NCI-H748 (cell line): ENCODE measurements around the gene SIX2.
"Not testable (repeated sequence)": the region's sequence is repeated elsewhere in the genome, so short reads cannot be mapped to it uniquely, and the experiment has no call there.

Experiments
- DNase-seq: peaks from one replicate; lab custom pipeline; 2025; ENCODE audit not compliant: unreplicated experiment; lab: John Stamatoyannopoulos, UW

SIX2 gene

DNA sequence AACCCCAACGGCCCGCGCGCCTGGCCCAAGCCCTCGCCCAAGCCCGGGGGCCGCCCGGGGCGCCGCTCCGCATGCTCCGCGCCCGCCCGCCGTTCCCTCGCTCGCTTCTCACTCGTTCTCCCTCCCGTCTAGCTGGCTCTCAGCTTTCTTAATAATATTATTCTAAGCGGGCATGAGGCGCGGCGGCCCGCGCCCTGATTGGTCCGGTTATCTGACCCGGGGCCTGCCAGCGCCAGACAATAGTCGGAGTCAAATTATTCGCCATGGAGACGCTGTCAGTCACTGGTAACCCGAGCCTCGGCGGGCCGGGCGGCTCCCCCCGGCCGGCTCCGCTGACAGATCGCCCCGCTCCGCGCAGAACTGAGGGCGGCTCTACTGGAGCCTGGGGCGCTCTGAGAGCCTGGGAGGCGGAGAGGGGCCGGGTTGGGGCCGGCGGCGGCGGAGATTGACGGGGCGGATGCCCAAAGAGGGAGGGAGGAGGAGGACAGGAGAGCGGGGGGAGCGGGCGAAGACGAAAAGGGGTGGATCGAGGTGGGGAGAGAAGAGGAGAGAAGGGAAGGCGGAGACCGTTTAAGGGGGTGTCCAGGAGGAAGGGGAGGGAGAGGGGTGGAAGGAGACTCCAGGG is at the start of gene SIX2:
SIX2 (minus strand) TSS at position 150 of the 625 bp plus-strand sequence. CDS start 342 bp downstream, outside the sequence.
- DNase-seq: peak; percentile 98

DNA sequence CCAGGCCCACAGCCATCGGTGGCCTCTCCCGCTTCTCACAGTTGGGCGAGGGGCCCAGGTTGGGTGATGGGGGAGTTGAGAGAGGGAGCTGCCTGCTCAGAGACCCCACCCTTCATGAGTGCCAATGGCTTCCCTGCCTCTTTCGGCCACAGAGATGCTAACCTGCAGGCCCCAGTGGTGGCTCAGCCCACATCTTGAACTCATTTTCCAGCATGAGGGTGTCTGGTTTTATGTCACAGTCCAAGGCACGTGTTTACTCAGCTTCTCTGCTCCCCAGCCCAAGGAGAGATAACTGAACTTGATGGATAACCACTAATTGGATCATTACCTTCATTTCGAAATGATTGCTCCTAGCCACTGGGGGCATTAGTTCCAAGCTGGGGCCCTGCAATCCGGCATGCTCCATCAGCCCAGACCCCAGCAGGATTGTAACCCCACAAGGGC is 45.9 kb upstream of the SIX2 start:
- no peak for DNase-seq

DNA sequence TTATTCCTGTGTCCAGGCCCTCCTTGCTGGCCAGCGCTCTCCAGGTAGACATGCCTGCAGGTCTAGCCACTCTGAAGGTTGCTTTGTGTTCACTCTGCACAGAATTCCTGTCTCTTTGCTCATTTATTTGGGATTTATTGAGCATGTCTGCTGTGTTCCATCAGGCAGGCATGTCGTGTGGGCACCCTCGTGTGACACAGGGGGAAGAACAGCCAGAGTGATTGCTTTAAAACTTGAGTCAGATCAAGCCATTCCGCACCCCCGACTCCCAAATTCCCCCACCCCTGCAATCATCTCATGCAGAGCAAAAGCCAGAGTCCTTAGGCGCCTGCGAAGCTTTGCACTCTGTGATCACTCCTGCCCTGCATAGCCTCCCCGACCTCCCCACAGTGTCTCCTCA is 44.7 kb upstream of the SIX2 start:
- DNase-seq: no peak

DNA sequence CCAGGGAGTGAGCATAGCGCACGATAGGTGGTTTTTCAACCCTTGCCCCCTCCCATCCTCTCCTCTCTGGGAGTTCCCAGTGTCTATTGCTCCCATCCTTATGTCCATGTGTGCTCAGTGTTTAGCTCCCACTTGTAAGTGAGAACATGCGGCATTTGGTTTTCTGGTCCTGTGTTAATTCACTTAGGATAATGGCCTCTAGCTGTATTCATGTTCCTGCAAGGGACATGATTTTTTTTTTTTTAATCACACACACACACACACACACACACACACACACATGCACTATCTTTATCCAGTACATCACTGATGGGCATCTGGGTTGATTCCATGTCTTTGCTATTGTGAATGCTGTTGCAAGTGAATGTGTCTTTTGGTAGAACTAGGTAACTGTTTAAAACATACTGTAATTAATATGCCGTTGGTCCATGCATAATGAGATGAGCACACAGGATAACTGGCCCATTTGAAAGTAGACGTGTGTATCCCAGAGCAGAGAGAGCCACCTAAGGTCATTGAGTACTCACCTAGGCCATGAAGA is 43.2 kb upstream of the SIX2 start:
- DNase-seq: no peak

DNA sequence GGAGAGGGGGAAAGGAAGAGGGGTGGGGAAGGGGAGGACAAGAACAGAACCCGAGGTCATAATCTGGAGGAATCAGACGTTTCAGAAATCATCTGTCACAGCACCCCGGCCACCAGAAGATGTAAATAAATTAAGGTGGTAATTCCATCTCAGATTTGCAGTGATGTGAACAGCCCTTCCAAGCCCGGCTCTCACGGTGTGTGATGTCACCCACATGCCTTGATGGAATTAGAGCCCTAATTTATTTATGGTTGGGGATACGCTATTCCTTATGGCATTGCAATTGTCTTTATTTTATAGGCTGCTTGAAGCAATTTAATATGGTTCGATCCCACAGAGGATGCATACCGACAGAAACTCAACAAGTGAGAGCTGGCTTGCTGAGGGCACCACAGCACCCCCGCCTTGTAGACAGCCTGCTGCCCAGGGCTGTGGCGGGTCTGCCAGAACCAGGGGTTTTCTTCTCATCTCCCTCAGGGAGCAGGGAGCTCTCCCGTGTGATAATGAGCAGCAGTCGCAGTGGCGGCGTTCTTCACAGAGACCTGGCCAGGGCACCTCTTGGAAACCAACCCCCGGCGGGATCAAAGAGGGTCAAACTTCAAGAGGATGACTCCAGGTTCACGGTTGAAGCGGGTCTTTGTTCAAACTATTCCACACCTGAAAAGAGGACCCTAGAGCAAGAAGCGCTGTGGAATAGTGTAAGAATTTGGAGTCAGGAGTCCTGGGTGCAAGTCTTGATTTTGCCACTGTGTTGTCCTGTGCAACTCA is 40.5 kb upstream of the SIX2 start:
- DNase-seq: no peak

DNA sequence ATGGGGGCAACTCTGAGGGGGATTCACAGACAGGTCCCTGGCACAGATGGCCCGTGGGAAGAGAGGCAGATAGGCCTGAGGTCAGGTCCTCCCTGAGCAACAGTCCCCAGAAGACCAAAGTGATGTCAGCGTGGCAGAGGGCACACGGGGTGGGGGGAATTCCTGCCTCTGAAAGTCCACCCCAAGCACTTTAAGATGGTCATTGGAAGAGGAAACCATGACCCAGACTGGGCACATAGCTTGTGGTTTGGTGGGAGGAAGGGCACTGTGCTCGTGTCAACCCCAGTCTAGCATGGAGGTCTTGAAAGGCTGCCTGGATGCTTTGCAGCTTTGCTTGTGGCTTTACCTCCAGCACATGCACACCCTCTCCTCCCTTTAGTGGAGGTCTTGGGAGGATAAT is 38.0 kb upstream of the SIX2 start:
- DNase-seq: no peak

DNA sequence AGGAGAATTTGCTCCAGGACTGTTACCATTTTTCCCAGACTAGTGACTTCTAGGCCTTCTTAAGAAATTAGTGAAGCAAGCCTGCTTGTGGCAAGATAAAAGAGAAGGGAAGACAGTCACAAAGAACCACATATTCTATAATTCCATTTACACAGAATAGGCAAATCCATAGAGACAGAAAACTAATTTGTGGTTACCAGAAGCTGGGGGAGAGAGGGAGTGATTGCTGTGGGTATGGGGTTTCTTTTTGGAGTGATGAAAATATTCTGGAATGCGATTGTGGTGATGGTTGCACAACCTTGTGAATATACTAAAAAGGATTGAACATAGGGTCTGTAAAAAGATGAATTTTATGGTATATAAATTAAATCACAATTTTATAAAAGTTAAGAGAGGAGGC is 37.5 kb upstream of the SIX2 start:
- DNase-seq: no peak

DNA sequence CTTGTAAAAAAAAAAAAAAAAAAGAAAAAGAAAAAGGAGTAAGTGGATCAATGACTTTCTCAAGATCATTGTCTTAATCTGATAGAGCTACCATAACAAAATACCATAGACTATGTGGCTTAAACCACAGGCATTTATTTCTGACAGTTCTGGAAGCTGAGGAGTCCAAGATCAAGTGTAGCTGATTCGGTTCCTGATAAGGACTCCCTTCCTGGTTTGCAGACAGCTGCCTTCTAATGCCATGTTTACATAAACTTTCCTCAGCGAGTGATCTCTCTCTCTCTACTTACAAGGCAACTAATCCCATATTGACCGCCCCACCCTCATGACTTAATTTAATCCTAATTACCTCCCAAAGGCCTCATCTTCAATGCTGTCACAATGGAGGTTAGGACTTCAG is 36.5 kb upstream of the SIX2 start:
- DNase-seq: no peak

DNA sequence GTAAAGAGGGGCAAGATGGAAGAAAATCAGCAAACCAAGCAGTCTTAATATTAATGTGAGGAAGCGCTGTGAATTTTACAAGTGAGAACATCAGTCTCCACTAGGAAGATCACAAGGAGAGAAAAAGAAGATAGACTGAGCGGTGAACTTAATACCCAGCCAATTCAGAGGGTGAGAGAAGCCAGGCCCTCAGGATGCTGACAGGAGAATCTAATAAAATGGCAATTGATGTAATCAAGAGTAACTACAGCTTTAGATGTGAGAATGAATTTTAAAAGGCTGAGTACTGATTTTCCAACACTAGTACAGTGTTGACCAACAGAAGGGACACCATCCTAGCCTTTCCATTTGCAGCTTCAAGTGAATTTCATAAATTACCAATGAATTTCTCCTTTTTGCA is 35.7 kb upstream of the SIX2 start:
- no peak for DNase-seq

DNA sequence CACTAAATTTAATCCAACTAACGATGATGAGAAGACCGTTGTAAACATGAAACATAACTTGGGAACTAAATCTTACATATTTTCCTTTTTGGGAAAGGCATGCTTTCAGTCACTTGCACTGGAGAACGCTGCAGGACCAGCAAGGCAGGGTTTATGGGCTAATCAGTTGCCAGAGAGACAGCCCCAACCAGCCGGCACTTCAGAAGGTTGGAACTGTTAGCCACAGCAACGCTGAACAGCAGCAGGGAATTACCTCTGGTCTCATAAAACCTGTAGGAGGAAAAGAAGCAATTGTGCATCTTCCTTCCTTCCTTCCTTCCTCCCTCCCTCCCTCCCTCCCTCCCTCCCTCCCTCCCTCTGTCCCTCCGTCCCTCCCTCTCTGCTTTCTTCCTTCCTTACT is 33.9 kb upstream of the SIX2 start:
- DNase-seq: no peak

DNA sequence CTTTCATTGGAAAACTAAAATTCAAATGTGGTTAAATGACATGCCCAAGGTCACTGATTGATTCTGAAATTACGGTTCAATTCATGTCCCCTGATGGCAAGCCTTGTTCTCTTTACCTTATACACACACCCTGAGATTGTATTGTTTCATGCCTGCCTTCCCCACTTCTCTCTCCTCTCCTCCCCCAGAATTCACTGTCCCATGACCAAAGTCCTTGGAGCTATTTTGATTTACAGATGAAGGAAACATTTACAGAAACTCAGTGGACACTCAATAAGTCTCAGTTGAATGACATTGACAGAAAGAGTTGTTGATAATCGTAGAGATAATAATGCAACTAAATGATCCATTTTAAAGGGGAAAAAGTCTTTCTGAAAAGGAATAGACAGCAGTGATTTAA is 33.1 kb upstream of the SIX2 start:
- DNase-seq: no peak

DNA sequence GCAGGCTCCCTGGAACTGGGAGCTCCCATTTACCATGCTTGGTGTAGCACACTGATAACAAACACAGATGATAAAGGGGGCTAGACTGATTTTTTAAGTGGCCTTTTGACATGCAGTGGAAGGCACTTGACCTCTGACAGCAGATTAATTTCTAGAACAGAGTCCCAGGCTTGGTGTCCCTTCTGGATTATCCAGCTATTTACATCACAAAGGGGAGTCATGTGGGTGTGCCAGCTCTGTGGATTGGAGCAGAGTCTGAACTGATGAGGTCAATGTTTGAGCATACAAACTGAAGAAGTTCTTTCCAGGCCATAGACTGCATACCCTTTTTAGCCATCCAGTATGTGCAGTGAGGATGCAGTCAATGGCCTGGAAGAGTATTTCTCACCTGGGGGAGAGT is 31.5 kb upstream of the SIX2 start:
- peak; percentile 50 for DNase-seq

DNA sequence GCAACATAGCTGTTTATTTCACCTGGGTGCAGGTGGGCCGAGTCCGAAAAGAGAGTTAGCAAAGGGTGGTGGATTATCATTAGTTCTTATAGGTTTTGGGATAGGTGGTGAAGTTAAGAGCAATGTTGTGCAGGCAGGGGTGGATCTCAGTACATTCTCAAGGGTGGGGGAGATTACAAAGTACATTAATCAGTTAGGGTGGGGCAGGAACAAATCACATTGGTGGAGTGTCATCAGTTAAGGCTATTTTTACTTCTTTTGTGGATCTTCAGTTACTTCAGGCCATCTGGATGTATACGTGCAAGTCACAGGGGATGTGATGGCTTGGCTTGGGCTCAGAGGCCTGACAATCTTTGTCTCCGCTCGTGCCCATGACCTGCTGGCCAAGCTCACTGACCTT is 30.6 kb upstream of the SIX2 start:
- not testable (repeated sequence) for DNase-seq

DNA sequence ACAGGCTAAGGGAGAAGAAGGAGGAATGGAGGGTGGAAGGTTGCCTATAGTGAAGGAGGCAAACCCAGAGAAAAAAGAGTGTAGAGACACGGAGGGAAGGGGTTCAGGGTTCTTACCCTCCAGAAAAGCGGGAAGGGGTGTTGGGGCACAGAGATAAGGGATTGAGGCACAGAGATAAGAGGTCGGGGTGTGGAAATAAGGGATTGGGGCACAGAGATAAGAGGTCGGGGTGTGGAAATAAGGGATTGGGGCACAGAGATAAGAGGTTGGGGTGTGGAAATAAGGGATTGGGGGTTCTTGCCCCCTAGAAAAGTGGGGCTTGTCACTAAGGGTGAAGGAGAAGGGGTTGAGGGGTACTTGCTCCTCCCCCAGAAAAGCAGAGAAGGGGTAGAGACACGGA is 29.6 kb upstream of the SIX2 start:
- DNase-seq: not testable (repeated sequence)

DNA sequence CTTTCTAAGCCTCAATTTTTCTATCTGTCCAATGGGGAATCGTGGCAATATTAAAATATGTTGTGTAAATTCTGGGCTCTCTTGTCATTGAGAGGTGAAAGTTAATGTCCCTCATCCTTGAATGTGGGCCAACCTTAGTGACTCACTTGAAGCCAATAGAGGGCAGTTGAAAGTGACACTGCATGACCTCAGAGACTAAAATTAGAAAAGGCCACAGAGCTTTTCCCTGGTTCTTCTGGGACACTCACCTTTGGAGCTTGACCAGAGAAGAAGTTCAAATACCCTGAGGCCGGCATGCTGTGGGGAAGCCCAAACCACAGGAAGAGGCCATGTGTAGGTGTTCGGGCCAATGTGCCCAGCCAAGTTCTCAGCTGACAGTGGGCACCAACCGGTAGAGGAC is 24.1 kb upstream of the SIX2 start:
- no peak for DNase-seq

DNA sequence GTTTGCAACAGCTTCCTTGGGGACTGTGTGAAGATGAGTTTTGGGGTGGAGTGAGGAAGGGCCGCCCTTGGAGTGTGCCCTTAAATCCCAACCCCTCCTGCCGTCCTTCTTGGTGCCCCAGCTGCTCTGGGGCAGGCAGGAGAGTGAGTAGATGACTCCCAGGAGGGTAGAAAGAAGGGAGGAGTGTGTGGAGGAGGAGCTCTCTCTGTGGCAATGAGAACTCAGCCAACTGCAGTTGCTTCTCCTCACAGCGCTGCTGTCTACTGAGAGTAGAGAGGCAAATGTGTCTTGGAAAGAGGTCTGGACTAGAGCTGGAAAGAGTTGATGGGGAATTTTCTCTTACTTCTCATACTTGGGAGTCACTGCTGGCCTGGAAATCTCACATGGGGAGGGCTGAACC is 21.8 kb upstream of the SIX2 start:
- DNase-seq: no peak

DNA sequence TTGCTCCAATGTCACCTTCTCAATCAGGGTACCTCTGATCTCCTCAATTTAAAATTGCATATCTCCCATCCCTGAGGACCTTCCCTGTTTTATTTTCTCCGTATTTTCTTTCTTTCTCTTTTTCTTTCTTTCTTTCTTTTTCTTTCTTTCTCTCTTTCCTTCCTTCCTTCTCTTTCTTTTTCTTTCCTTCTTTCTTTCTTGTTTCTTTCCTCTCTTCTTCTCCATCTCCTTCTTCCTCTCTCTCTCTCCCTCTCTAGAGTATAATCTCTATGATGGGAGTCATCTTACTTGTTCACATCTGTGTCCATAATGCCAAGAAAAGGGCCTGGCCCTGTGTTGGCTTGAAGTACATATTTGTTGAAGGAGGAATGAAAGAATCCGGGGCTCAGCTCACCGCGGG is 21.3 kb upstream of the SIX2 start:
- DNase-seq: no peak

DNA sequence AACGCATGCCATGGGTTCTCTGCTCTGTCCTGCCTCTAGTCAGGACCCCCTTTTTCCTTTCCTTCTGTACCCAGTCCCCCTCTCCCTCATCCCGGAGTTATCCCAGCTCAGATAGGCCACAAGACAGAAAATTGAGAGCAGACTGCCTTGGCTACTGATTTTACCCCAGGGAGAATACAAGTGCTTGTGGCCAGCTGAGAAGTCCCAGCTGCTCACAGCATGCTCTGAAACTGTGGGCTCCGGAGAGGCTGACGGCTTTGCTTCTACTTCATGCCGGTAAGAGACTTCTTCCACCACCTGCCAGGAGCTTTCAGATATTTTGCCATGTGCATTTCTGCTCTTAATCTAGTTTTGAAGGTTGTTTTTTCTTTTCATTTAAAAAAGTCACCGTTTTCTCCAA is 20.0 kb upstream of the SIX2 start:
- DNase-seq: no peak

DNA sequence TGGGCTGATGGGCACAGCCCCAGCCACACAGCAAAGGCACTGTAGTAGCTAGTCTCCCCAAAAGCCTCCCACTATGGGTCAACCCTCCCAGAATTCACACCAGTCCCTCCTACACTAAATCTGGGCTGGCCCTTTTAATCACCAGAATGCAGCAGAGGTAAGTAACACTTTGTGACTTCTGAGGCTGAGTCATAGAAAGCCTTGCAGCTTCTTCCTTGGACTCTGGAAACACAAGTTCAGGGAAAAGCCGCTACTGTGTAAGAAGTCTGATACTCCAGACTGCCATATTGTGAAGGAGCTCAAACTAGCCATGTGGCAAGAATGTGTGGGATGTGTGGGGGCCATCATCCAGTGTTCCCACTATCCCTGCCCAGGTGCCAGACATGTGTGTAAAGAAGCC is 19.0 kb upstream of the SIX2 start:
- no peak for DNase-seq

DNA sequence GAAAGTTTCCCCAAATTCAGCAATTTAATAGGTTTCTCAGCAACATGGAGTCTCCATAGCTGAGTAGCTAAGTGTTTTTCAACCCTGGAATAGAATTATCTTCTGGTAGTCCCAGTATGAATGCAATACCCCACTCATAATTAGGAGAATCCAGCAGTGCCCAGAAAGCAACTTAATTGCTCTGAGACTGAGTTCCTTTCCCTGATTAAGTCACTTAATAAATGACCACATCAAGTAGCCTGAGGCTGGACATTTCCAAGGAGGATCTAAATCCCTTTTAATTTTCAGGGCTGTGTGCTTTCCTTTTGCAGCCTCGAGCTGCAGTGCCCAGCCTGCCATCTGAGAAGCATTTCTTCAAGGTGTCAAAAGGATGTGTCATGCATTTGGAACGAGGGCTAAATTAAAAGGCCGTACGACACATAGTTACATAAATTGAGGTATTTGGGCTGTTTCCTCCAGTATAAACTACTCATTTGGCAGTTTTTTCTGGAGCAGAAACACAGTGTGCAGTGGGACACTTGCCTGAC is 17.7 kb upstream of the SIX2 start:
- DNase-seq: no peak

DNA sequence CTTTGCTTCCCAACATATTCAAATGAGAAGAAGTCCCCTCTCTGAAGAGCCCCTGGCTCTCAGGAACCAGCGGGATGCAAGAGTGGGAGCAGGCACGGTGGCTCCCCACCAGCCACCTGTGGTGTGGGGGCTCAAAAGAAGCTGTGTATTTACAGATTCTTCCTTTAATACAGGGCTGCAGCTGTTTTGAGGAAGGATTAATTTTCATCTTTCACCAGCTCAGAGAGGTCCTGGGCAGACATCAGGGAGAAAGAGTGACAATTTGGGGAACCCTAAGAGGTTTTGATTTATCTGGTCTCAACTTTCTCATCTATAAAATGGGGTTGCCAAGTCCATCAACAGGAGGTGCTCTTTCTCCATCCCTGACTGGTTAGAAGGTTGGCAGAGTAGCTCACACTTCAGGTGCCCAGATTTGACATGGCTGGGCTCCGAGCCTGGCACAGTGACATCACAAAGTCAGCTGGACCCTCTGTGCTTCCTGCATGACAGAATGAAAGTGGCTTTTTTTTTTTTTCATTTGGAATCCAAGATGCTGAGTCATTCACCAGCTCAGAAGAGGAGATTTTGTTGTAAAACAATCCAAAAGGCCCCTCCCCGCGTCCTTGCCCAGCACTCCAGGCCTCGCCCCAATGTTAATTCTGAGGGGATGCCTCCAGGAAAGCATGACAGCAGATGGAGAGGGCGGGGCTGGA is 15.5 kb upstream of the SIX2 start:
- DNase-seq: no peak

DNA sequence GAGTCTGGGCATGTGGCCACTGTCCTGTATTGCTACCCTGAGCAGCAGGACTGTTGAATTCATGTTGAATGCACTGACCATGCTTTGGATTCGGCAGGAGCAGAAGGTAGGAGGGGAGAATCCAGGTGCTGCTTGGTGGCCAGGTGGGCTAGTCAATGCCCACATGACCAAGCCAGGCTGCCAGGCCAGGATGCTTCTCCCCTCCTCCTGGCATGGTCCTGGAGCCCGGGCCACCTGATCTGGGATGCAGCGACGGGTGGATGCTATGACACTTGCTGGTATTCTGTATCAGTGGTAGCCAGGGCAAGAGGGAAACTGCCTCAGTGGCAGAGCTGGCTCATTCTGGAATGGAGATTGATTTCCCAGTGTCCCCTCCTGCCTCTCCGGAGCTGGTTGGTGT is 14.8 kb upstream of the SIX2 start:
- no peak for DNase-seq
